Measurements from ENCODE around the gene SLC35F5.
"Not testable (repeated sequence)": the region's sequence is repeated elsewhere in the genome, so short reads cannot be mapped to it uniquely, and the experiment has no call there.

Gene SLC35F5

DNA sequence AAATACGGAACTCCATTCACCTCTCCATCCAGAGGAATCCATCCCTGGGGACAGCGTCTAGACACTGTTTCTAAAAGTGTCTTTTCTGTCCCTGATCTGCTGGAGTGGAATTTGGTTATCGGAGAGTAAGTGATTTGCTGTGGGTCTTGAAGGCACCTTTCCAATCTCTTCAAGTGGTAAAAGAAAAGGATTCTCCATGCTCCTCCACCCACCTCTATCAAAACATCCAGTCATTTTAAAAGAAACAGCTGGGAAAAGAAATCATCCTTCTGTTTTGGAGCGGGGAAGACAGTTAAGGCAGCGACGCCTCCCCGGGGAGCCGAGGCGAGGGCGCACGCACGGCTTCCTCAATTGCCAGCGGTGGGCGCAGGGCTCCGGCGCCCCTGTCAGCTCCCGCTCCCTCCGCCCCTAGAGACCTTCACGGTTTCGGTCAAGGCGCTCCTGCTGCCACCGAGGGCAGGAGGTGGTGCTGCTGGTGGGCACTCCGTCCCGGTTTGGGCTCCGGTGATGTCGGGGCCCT is 547 bp downstream of the SLC35F5 start:
- peak in 1 of 2 donors; percentile 12 for DNase-seq (ENCODE audit: low read depth in 2 of 2)

DNA sequence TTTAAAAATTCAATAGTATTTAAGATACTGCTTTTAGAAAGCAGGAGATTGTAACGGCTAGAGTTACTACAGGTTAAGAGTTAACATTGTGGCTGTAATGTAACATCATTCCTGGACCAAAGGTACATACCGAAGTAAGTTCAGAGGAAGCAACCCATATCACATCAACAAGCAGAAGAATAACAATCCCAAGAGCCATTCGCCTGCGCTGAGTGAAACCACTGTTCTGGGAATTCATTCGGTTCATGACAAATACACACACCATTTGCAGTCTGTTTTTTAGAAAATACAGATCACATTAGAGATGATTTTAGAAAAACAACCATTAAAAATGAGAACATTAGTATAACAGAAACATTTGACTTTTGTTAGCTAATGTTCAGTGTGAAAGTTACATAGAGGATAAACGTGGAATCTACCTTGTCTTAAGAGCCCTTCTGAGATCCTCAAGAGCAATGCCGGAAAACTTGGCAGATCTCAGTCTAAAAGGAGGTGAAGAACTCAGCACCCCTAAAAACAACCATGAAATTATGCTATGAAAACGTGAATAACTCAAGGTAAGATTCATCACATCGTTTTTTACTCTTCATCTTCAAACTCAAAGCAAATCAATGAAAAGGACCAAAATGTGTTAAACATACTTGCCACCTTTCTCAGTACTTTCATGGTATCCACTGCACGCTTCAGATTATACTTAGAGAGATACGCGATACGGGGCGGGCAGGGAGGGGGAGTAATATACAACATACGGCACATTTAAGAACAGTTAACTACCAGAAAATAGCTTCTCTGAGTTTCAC is 1.2 kb downstream of the SLC35F5 start:
- DNase-seq (ENCODE audit: low read depth in 2 of 2) = no peak

DNA sequence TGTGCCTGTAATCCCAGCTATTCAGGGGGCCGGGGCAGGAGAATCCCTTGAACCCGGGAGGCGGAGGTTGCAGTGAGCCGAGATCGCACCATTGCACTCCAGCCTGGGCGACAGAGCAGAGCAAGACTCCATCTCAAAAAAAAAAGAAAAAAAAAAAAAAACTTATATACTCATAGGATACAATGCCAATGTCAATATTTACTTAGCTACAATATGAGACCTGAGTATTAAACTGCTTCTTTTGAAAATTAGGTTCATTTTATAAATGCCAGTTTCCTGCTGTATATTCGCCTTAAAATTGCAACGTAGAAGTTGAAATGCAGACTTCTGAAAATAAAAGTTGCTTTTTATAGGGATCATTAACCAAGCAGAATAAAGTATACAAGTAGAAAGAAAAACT is 2.3 kb downstream of the SLC35F5 start:
- no peak for DNase-seq (ENCODE audit: low read depth in 2 of 2)

- no peak for DNase-seq (ENCODE audit: low read depth in 2 of 2)
Measured at GRCh38 chr2:113750385-113750784, 6.1 kb downstream of the SLC35F5 start.

- no peak for DNase-seq (ENCODE audit: low read depth in 2 of 2)
Measured at GRCh38 chr2:113741091-113741490, 15.4 kb downstream of the SLC35F5 start.

- DNase-seq (ENCODE audit: low read depth in 2 of 2) = no peak
Measured at GRCh38 chr2:113739849-113740248, 16.6 kb downstream of the SLC35F5 start.

DNA sequence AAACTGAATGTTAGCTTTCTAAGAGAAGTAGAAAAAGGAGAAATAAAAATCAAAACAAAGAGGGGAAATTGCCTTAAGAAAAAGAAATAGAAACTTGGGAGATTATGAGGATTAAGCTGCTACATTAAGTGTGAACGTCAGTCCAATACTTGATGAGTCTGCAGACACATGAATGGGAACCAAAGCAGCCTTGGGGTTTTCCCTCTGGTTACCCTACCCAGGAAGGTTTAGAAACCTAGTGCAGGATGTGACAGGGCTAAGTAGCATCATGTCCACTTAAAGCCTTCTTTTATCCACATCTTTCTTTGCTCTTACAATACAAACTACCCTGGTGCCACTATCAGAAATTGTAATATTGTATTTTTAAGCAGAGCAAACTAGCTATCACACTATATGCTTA is 22.3 kb downstream of the SLC35F5 start:
- DNase-seq (ENCODE audit: low read depth in 2 of 2) = no peak

DNA sequence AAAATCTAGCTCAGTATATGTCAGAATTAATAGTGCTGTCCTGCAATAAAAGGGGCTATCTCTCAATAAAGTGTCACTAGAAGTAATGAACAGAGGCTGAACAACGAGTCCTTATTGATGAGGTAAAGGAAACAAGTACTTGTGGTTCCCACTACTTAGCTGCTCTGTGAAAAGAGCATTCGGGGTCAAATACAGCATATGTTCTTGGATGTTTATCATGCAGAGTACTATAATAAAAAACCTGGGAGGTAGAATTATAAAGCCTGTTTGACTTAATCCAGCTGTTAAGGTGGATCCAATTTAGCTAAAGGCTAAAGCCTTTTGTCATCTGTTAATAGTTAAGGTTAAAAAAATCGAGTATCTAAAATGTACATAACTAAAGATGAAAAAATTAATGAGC is 32.4 kb downstream of the SLC35F5 start:
- no peak for DNase-seq (ENCODE audit: low read depth in 2 of 2)

GRCh38 chr2:113723411-113723810 is 33.0 kb downstream of the SLC35F5 start:
- DNase-seq (ENCODE audit: low read depth in 2 of 2) = no peak

DNA sequence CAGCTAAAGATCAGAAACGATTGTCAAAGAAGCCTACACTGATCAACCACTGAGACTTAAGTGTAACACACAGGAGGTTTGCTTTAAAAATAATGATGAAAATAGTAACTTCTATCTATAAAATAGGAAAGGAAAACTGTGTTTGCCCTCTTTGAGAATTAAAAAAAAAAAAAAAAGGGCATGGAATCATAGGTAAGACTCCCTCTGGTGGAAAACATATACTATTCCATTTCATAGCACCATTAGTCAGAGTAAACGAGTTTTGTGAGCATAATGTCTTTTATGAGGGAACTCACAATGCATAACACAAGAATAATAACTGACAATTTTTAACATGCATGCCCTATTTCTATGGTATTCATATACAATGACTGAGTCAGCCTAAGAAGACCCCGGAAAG is 36.3 kb downstream of the SLC35F5 start:
- DNase-seq (ENCODE audit: low read depth in 2 of 2) = no peak

DNA sequence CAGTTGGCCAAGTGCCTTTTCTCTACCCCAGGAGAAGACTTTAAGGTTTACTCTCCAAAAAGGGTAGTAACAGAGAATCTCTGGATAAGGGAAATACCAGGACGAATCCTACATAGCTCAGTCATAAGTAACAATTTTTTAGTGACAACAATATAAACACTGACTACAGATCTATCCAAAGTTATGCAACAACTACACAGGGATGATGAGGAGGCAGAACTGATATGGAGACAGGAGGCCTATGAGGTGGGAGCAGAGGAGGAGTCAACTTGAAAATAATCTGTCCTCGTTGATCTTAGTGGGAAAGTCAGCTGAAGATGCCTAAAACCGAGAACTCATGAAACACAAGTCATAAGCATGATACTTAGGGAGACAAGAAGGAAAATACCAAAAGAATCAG is 40.2 kb downstream of the SLC35F5 start:
- DNase-seq (ENCODE audit: low read depth in 2 of 2) = no peak

DNA sequence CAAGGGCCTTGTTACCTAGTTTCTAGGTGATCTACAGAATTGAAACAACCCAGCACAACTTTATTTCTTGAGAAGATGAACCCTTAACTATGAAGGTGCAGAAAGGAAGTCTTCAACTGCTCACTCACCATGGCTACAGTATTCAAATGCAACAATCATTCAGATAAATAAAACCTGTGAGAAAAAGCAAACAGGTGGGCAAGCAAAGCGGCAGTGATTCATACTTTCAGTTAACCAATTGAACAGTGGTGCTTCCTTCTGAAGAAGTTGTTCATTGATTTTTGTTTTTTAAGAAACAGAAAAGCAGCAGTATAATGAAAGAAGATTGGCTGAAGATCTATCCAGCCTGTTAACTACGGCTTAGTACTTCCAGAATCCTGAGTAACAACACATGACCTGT is 43.5 kb downstream of the SLC35F5 start:
- no peak for DNase-seq (ENCODE audit: low read depth in 2 of 2)

DNA sequence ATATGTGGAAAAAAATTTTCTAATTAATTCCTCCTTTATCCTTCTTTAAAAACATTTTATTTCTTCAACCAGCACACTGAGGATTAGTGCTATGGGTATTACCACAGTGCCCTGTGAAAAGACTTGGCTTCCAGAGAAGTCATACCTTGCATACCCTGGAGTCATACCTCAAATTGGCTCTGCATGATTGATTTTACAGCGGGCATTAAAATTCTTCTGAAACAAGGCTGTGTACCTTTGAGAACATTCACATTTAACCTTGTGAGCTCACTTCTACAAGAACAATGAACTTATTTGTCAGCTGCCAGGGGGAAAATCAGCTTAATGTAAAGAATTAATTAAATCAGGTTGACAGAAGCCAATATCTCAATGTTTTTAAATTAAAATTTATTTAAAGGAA is 44.6 kb downstream of the SLC35F5 start:
- DNase-seq (ENCODE audit: low read depth in 2 of 2) = no peak

- DNase-seq (ENCODE audit: low read depth in 2 of 2) = no peak
Measured at GRCh38 chr2:113709022-113709421, 47.4 kb downstream of the SLC35F5 start.

- DNase-seq (ENCODE audit: low read depth in 2 of 2) = no peak
Measured at GRCh38 chr2:113707106-113707505, 49.3 kb downstream of the SLC35F5 start.

- DNase-seq (ENCODE audit: low read depth in 2 of 2) = no peak
Measured at GRCh38 chr2:113705982-113706523, 50.4 kb downstream of the SLC35F5 start.

GRCh38 chr2:113704300-113704993 is 52.0 kb downstream of the SLC35F5 start:
- not testable (repeated sequence) for DNase-seq (ENCODE audit: low read depth in 2 of 2)

DNA sequence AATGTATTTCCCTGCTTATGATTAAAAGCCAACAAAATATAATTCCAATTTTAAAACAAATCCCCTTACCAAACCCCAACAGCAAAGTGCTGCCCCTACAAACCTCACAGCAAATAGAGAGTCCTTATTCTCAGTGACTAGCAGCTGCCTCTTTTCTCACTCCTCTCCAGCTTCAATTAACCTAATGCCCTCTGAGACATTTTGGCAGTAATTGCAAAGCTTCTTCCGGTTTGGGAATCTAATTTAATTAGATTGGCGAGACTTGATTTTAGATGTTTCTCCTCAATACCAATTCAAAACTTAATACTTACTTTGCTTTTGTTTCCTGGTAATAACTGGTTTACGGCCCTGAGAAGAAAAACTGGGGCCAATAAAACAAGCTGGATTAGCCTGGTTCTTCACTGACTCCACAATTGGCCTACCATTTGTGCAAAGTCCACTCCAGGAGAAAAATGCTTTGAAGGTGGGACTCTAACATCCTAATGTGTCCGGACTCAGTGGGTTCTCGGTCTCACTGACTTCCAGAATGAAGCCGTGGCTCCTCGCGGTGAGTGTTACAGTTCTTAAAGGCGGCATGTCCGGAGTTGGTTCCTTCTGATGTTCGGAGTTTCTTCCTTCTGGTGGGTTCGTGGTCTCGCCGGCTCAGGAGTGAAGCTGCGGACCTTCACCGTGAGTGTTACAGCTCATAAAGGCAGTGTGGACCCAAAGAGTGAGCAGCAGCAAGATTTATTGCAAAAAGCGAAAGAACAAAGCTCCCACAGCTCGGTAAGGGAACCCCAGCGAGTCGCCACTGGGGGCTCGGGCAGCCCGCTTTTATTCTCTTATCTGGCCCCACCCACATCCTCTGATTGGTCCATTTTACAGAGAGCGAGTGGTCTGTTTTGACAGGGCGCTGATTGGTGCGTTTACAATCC is 52.8 kb downstream of the SLC35F5 start:
- no peak for DNase-seq (ENCODE audit: low read depth in 2 of 2)

GRCh38 chr2:113700186-113700841 is 56.1 kb downstream of the SLC35F5 start:
- DNase-seq (ENCODE audit: low read depth in 2 of 2) = no peak

GRCh38 chr2:113698892-113699447 is 57.5 kb downstream of the SLC35F5 start:
- DNase-seq (ENCODE audit: low read depth in 2 of 2) = no peak

DNA sequence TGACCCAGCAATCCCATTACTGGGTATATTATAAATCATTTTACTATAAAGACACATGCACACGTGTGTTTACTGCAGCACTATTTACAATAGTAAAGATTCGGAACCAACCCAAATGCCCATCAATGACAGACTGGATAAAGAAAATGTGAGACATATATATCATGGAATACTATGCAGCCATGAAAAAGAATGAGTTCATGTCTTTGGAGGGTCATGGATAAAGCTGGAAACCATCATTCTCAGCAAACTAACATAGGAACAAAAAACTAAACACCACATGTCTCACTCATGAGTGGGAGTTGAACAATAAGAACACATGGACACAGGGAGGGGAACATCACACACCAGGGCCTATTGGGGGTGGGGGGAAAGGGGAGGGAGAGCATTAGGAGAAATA is 58.2 kb downstream of the SLC35F5 start:
- not testable (repeated sequence) for DNase-seq (ENCODE audit: low read depth in 2 of 2)

All from stimulated activated CD8-positive, alpha-beta memory T cell treated with anti-CD3 and anti-CD28 coated beads, Interleukin-7, amount 100 ng/mL, for 1 hour (primary cell).